Retinal pigment epithelial cell (primary cell): ENCODE results near the gene UCHL1.

Experiments used
- DNase-seq: peaks from one replicate; pipeline ENCODE4 v3.0.0-alpha.2; 2010; ENCODE audit warnings: low read depth
- H3K4me3 ChIP-seq: 2 replicates; pipeline ENCODE4 v1.5.1; 2011; ENCODE audit warnings: mild to moderate bottlenecking, low read length, control low read depth, moderate library complexity
- CTCF ChIP-seq: conservative IDR thresholded peaks from 2 replicates; pipeline ENCODE4 v1.5.1; 2011; ENCODE audit warnings: low read depth, low read length, control low read depth, inconsistent platforms

Gene UCHL1

GRCh38 chr4:41217374-41217773 lies 39.4 kb upstream of the UCHL1 start:
- TF ChIP-seq CTCF: no peak

GRCh38 chr4:41218703-41219102 lies 38.0 kb upstream of the UCHL1 start:
- DNase-seq: no peak
- no peak overlapping the region for H3K4me3 ChIP-seq
- TF ChIP-seq CTCF: no peak

More at GRCh38 chr4:41217374-41217773, 39.4 kb upstream of the UCHL1 start:
- H3K4me3 ChIP-seq: no peak overlapping the region
- no peak for DNase-seq

GRCh38 chr4:41219421-41219950 lies 37.2 kb upstream of the UCHL1 start:
- no peak overlapping the region for H3K4me3 ChIP-seq
- TF ChIP-seq CTCF: no peak
- DNase-seq: no peak

- H3K4me3 ChIP-seq: no peak overlapping the region
- no peak for TF ChIP-seq CTCF
- no peak for DNase-seq
Measured at GRCh38 chr4:41221850-41222645, 34.7 kb upstream of the UCHL1 start.

- H3K4me3 ChIP-seq: no peak overlapping the region
- DNase-seq: no peak
- TF ChIP-seq CTCF: no peak
Measured at GRCh38 chr4:41227902-41228301, 28.8 kb upstream of the UCHL1 start.

GRCh38 chr4:41232406-41232805 lies 24.3 kb upstream of the UCHL1 start:
- no peak for TF ChIP-seq CTCF
- no peak for DNase-seq
- H3K4me3 ChIP-seq: no peak overlapping the region

- H3K4me3 ChIP-seq: no peak overlapping the region
- DNase-seq: no peak
- no peak for TF ChIP-seq CTCF
Measured at GRCh38 chr4:41232856-41233255, 23.9 kb upstream of the UCHL1 start.
